ENCODE results near the gene SUN2. TPM values are rescaled to one million over a fixed set of nuclear protein-coding genes. Genes with fewer than 3 reads are reported as not detected.

Gene SUN2
- total and polyA plus RNA-seq, 2 of the 13 experiments (the other 11 are each of a cell fraction or from before 2014, with no cell fraction given): 45.6 to 56.6 TPM

DNA sequence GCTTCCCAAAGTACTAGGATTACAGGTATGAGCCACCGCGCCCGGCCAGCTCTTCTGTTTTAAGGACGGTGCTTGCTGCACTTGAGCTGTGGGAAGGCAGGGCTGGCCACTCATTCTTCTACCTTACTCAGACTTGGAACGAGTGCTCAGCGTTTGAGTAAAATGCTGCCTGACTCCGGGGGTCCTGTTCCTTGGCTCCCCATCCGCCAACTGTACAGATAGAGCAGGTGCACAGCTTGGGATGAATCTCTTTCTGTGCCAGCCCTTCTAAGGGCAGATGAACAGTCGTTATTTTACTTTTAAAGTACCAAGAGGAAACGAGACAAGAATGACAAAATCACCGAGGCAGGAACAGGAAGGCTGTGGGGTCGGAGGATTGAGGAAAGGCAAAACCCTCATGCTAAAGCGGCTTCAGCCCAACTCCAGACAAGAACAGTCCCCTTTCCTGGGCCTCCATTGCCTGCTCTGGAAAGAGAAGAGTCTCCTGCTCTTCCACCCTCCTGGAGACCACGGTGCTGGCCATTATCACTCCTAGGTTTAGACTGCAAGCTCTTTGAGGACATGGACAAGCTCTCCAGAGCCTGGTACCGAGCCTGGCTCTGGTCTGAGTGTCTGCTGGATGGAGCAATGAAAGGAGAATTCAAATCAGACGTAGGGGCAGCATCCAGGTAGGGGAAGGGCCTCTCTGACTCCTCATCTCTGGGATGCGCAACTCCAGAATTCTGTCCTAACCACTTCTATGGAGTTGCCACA is 1.1 kb upstream of the SUN2 start (continued):
- TF ChIP-seq MEIS2 (CRISPR knock-in tag; IDR thresholded peaks at IDR 0.05): 0 out of 2 replicates have a peak, but pooled peaks have one; percentile 18
- 0 out of 2 replicates have a peak, but pooled peaks have one; percentile 2 for TF ChIP-seq POLR2G (IDR thresholded peaks at IDR 0.05; ENCODE audit: low read depth, low read length)
- TF ChIP-seq, protein P1, sequence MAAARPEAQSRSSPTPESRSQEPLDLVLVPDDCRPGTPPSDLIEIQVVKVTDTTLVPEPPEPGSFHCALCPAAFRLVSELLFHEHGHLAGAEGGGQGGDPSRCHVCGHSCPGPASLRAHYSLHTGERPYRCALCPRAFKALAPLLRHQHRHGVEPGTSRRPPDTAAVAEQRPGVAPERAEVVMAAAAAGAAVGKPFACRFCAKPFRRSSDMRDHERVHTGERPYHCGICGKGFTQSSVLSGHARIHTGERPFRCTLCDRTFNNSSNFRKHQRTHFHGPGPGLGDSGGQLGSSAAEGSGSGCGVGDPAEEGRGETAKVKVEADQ (CRISPR knock-in tag; IDR thresholded peaks at IDR 0.05; ENCODE audit: borderline replicate concordance): no peak
- 0 out of 2 replicates have a peak, but pooled peaks have one; percentile 23 for TF ChIP-seq ZNF564 (CRISPR knock-in tag; IDR thresholded peaks at IDR 0.05)

DNA sequence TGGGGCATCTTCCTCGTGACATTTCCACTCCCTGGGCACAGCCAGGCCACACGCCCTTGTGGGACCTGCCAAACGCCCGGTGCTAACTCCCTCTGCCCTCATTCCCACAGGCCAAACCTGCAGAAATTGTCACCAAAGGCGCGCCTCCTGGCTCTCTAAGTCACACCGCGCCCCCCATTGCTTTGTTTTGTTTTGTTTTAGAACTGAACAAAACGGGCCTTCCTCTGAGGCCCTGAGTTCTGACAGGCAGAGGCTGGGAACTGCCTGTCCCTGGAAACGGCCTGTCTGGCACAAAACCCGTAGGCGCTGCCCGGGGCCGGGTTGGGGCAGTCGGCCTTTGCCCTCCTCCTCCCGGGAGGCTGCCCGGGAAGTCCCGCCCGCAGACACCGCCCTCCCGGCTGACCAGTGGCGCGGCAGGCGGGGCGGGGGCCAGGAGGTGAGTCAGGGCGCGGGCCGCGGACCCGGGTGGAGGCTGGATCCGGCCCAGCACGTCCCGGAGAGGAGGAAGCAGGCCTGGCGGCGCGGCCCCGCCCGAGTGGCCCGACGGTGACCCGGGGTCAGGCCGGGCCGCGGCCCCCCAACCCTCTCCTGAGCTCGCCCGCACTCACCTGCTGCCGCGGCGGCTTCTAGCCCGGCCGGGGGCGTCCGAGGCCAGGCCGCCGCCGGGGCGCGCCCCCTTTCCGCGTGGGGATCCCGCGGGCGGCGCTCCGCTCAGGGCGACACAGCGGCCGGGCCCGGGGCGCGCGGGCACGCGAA is 465 bp downstream of the SUN2 start:
- peak; percentile 80 for DNase-seq (ENCODE audit: low spot score)
- Histone ChIP-seq H2AFZ (ENCODE audit: low read length) (no peak overlapping the region), H3K4me1 (ENCODE audit: insufficient read depth, low read length) (peaks cover 54% of the 10 kb centered on the region), H3K36me3 (replicated peaks in 1 of 2; ENCODE audit: control insufficient read depth in 1 of 2, insufficient read depth in 2 of 2, low read length in 2 of 2) (peaks cover 19 to 26% of the 10 kb centered on the region in 2 experiments; a peak in 4 of 5 replicates), H3K79me2 (ENCODE audit: insufficient read depth, low read length) (peaks cover 3% of the 10 kb centered on the region), H3K9me3 (ENCODE audit: low read length) (no peaks in the 10 kb centered on the region), H3K27ac (ENCODE audit: extremely low read length, insufficient read depth, low read length) (peak overlapping the region; percentile 98), H3K27me3 (ENCODE audit: control insufficient read depth in 1 of 2, insufficient read depth in 2 of 2, low read length in 2 of 2) (no peaks in the 10 kb centered on the region; a peak in 2 of 5 replicates), H4K20me1 (ENCODE audit: insufficient read depth, low read length) (no peaks in the 10 kb centered on the region), H3K4me3 (replicated peaks in 1 of 3; ENCODE audit: insufficient read depth in 1 of 3, low read depth in 2 of 3, low read length in 3 of 3) (peak overlapping the region; percentile 69 to 92 (median 72)), H3K9ac (ENCODE audit: insufficient read depth, low read depth, low read length) (peak overlapping the region; percentile 84), H3K4me2 (ENCODE audit: low read depth, low read length) (peak overlapping the region; percentile 99)
- ATAC-seq: peak; percentile 79
- in situ Hi-C loops (cut with HindIII; ENCODE audit: extremely low pct_ligation_motif_present, low pct_unique_long_range_greater_than_20kb): no loop called here
- intact Hi-C loops (cut with micrococcal nuclease; ENCODE audit: unreplicated experiment): no loop called here
- FAIRE-seq: no peak
- no TSS peak for BruUV-seq (replicated peaks)
- CTCF ChIA-PET (ENCODE audit: low intra/inter-chr PET ratio, low total read pairs): no interaction called here
- WGBS (ENCODE audit: low lambda C conversion rate): under 1% methylated on average over 13 of the region's 74 CpGs
- POLR2A ChIA-PET: interaction anchor here (0.8 to 1.6 kb wide), 6 partner anchors 9 to 74 kb away, joined by 3 to 5 read pairs (median 4); partner anchors contain the start of gene TOMM22
- TF ChIP-seq CBX2 (IDR thresholded peaks at IDR 0.05; ENCODE audit: low read depth, low read length): no peak
- TF ChIP-seq CBX2 (CRISPR knock-in tag; IDR thresholded peaks at IDR 0.05; ENCODE audit: low read depth): no peak
- TF ChIP-seq, protein P2, sequence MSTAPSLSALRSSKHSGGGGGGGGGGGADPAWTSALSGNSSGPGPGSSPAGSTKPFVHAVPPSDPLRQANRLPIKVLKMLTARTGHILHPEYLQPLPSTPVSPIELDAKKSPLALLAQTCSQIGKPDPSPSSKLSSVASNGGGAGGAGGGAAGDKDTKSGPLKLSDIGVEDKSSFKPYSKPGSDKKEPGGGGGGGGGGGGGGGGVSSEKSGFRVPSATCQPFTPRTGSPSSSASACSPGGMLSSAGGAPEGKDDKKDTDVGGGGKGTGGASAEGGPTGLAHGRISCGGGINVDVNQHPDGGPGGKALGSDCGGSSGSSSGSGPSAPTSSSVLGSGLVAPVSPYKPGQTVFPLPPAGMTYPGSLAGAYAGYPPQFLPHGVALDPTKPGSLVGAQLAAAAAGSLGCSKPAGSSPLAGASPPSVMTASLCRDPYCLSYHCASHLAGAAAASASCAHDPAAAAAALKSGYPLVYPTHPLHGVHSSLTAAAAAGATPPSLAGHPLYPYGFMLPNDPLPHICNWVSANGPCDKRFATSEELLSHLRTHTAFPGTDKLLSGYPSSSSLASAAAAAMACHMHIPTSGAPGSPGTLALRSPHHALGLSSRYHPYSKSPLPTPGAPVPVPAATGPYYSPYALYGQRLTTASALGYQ (CRISPR knock-in tag; IDR thresholded peaks at IDR 0.05): peak; percentile 61; the same call in 1 of the 2 replicates
- TF ChIP-seq TBP (CRISPR knock-in tag; IDR thresholded peaks at IDR 0.05): no peak
- peak; percentile 99 for TF ChIP-seq ZNF430 (CRISPR knock-in tag; IDR thresholded peaks at IDR 0.05)
- TF ChIP-seq, protein P3, sequence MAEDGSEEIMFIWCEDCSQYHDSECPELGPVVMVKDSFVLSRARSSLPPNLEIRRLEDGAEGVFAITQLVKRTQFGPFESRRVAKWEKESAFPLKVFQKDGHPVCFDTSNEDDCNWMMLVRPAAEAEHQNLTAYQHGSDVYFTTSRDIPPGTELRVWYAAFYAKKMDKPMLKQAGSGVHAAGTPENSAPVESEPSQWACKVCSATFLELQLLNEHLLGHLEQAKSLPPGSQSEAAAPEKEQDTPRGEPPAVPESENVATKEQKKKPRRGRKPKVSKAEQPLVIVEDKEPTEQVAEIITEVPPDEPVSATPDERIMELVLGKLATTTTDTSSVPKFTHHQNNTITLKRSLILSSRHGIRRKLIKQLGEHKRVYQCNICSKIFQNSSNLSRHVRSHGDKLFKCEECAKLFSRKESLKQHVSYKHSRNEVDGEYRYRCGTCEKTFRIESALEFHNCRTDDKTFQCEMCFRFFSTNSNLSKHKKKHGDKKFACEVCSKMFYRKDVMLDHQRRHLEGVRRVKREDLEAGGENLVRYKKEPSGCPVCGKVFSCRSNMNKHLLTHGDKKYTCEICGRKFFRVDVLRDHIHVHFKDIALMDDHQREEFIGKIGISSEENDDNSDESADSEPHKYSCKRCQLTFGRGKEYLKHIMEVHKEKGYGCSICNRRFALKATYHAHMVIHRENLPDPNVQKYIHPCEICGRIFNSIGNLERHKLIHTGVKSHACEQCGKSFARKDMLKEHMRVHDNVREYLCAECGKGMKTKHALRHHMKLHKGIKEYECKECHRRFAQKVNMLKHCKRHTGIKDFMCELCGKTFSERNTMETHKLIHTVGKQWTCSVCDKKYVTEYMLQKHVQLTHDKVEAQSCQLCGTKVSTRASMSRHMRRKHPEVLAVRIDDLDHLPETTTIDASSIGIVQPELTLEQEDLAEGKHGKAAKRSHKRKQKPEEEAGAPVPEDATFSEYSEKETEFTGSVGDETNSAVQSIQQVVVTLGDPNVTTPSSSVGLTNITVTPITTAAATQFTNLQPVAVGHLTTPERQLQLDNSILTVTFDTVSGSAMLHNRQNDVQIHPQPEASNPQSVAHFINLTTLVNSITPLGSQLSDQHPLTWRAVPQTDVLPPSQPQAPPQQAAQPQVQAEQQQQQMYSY (CRISPR knock-in tag; IDR thresholded peaks at IDR 0.05): 0 out of 2 replicates have a peak, but pooled peaks have one; percentile 28
- peak; percentile 82 for TF ChIP-seq ZNF747 (CRISPR knock-in tag; IDR thresholded peaks at IDR 0.05; ENCODE audit: borderline replicate concordance)
- no peak for TF ChIP-seq ZNF382 (CRISPR knock-in tag; IDR thresholded peaks at IDR 0.05; ENCODE audit: borderline replicate concordance)

Measured in HepG2 (cell line).